Measurements from ENCODE around the gene MUC6. TPM values are rescaled to one million over a fixed set of nuclear protein-coding genes. Genes with fewer than 3 reads are reported as not detected.

Gene MUC6
- total RNA-seq, 1 experiment from 2014 or later = not detected

DNA sequence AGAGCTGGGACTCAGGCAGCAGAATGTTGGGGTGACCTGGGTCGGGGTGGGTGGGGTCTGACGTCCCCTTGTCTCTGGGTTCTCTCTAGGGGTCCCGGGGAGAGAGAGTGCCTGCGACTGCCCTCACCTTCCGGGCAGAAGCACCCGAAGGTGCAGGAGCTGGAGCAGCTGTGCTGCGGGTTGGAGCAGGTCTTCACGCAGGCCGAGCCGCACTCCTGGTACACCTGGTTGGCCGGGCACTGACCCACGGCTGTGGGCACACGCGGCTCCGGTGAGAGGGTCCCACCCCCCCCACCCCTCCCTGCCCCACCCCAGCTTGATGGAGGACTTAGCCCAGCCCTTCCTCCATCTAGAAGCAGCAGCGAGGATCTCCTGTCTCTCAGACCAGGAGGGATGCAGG is 6.4 kb downstream of the MUC6 start:
- Histone ChIP-seq H2BK15ac (ENCODE audit: low read depth, low read length) (no peak overlapping the region), H3K4me2 (ENCODE audit: insufficient read depth, insufficient read length, low read length) (no peak overlapping the region), H2BK20ac (ENCODE audit: low read depth, low read length, poor library complexity, severe bottlenecking) (no peak overlapping the region), H3K79me1 (ENCODE audit: insufficient read depth, low read depth, low read length, poor library complexity, severe bottlenecking) (no peaks in the 10 kb centered on the region), H4K20me1 (ENCODE audit: control insufficient read depth, insufficient read depth, insufficient read length) (no peaks in the 10 kb centered on the region), H4K8ac (replicated peaks; ENCODE audit: insufficient read length, low read depth, low read length) (no peak overlapping the region), H3K23ac (ENCODE audit: insufficient read length, low read depth, low read length) (no peak overlapping the region), H3K9ac (ENCODE audit: extremely low read depth, insufficient read length, low read length) (no peak overlapping the region), H2BK12ac (ENCODE audit: insufficient read length, low read depth, low read length) (no peak overlapping the region), H3K27ac (ENCODE audit: insufficient read length, low read depth, low read length) (no peak overlapping the region), H2BK120ac (ENCODE audit: low read depth, low read length, poor library complexity, severe bottlenecking) (no peak overlapping the region), H2BK5ac (ENCODE audit: insufficient read length, low read length) (no peak overlapping the region), H4K5ac (ENCODE audit: insufficient read length, low read depth, low read length) (no peak overlapping the region), H3K14ac (ENCODE audit: insufficient read depth, low read length) (no peak overlapping the region), H4K91ac (ENCODE audit: insufficient read length, low read depth, low read length) (no peak overlapping the region), H3K23me2 (ENCODE audit: insufficient read length, low read depth, low read length, poor library complexity, severe bottlenecking) (no peaks in the 10 kb centered on the region), H3K9me3 (ENCODE audit: control insufficient read depth, low read depth, low read length) (no peaks in the 10 kb centered on the region), H3K18ac (ENCODE audit: insufficient read length, low read depth, low read length) (no peak overlapping the region), H3K79me2 (ENCODE audit: insufficient read depth, low read length) (no peaks in the 10 kb centered on the region), H3T11ph (ENCODE audit: low read length) (no peak overlapping the region), H3K4me1 (ENCODE audit: insufficient read depth, low read length) (no peaks in the 10 kb centered on the region), H2AK5ac (ENCODE audit: insufficient read length, low read length) (no peak overlapping the region), H3K27me3 (ENCODE audit: insufficient read depth, low read length) (no peaks in the 10 kb centered on the region), H2AFZ (ENCODE audit: low read length) (no peak overlapping the region), H3K4ac (ENCODE audit: low read depth, low read length) (no peak overlapping the region), H3K56ac (ENCODE audit: insufficient read length, low read depth, low read length) (no peak overlapping the region)
- no peak for DNase-seq
- no peaks in the 10 kb centered on the region for H3K4me1 Mint-ChIP-seq
- no peak overlapping the region for H3K4me3 Mint-ChIP-seq
- no peak for TF ChIP-seq CTCF (conservative IDR thresholded peaks at IDR 0.05)
- H3K36me3 Mint-ChIP-seq (ENCODE audit: insufficient read depth in 1 of 3, low read depth in 3 of 3) = no peaks in the 10 kb centered on the region
- H3K9me3 Mint-ChIP-seq = peaks cover 0 to 6% of the 10 kb centered on the region in 2 experiments; a peak in 2 of 5 replicates
- no CpG with 5 or more reads among the region's 16 CpGs for WGBS (ENCODE audit: extremely low coverage, insufficient read length, low lambda C conversion rate)
- no peak overlapping the region; a peak in 1 of 7 replicates for H3K27ac Mint-ChIP-seq
- H3K27me3 Mint-ChIP-seq (ENCODE audit: low read depth) = no peaks in the 10 kb centered on the region

Data from H9 (cell line).